ENCODE data around the gene EWSR1.
"Not testable (repeated sequence)": the region's sequence is repeated elsewhere in the genome, so short reads cannot be mapped to it uniquely, and the experiment has no call there.

The EWSR1 gene

DNA sequence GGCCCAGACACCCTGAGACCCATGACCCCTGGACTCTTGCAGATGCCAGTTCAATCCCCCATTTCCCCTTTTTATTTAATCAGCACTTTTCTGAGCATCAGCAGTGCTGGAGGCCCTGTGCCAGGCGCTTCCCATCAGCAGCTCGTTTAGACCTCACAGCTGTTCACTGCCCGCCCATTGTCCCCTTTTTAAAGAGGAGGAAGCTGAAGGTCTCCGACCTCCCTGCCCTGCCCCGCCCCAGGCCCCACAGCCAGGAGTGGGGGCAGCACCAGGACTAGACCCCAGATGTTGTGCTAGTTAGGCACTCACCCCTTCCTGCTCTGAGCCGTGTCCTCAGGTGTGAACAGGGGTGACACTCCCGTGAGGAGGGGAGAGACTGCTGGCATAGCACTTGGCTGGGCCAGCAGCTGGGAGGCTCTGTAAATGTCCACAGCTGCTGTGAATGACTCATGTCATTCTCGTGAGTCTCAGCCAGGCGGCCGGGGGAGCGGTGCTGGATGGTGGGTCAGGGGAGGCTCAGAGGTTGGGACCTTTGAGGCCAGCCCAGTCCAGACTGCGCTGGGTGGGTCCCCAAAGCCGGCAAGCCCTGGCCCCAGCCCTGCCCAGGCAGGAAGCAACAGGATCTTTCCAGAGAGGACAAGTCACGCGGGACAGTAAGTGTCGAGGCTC, 42.5 kb upstream of the EWSR1 start:
- TF ChIP-seq, protein P1, sequence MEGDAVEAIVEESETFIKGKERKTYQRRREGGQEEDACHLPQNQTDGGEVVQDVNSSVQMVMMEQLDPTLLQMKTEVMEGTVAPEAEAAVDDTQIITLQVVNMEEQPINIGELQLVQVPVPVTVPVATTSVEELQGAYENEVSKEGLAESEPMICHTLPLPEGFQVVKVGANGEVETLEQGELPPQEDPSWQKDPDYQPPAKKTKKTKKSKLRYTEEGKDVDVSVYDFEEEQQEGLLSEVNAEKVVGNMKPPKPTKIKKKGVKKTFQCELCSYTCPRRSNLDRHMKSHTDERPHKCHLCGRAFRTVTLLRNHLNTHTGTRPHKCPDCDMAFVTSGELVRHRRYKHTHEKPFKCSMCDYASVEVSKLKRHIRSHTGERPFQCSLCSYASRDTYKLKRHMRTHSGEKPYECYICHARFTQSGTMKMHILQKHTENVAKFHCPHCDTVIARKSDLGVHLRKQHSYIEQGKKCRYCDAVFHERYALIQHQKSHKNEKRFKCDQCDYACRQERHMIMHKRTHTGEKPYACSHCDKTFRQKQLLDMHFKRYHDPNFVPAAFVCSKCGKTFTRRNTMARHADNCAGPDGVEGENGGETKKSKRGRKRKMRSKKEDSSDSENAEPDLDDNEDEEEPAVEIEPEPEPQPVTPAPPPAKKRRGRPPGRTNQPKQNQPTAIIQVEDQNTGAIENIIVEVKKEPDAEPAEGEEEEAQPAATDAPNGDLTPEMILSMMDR (IDR thresholded peaks at IDR 0.05; ENCODE audit: borderline replicate concordance, control extremely low read depth, extremely low read depth, insufficient read depth, missing control alignments) = no peak
- in situ Hi-C loops (cut with MboI; ENCODE audit: low sequenced_read_pairs, unreplicated experiment) = loop anchor here (25.0 kb wide), 1 partner anchor 363 kb away; no protein-coding TSS in a partner anchor
- DNase-seq (ENCODE audit: low spot score) = no peak

DNA sequence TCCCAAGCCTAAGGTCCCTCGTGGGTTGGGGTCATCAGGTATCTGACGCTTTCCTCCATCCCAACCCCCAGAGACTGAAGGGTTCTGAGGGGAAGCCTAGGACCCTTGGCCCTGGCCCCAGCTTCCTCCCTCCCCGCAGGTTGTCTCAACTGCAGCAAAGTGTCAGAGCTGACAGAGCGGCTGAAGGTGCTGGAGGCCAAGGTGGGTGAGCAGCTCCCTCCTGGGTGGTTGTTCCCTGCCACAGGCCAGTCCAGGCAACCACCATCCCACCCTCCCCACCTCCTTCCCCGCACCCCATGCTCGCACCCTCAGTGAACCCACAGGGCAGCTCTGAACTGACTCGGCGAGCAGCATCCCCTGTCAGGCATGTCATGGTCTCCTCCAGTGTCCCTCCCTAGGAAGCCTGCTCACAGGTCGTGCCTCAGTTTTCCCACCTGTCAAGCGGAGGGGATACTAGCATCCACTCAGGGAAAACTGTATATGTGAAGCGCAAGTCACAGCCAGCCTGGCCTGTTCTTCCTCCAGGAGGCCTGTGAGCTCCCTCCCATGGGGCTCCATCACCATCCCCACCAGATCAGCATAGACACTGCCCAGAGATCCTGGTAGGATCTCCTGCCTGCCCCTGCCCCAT, 41.6 kb upstream of the EWSR1 start:
- TF ChIP-seq, protein P1 (IDR thresholded peaks at IDR 0.05; ENCODE audit: borderline replicate concordance, control extremely low read depth, extremely low read depth, insufficient read depth, missing control alignments) = no peak
- DNase-seq (ENCODE audit: low spot score) = no peak
- in situ Hi-C loops (cut with MboI; ENCODE audit: low sequenced_read_pairs, unreplicated experiment) = loop anchor here (25.0 kb wide), 1 partner anchor 364 kb away; no protein-coding TSS in a partner anchor

GRCh38 chr22:29230972-29231875, 36.8 kb upstream of the EWSR1 start:
- TF ChIP-seq, protein P1 (IDR thresholded peaks at IDR 0.05; ENCODE audit: borderline replicate concordance, control extremely low read depth, extremely low read depth, insufficient read depth, missing control alignments) = no peak
- in situ Hi-C loops (cut with MboI; ENCODE audit: low sequenced_read_pairs, unreplicated experiment) = loop anchor here (25.0 kb wide), 1 partner anchor 369 kb away; no protein-coding TSS in a partner anchor
- DNase-seq (ENCODE audit: low spot score) = no peak

DNA sequence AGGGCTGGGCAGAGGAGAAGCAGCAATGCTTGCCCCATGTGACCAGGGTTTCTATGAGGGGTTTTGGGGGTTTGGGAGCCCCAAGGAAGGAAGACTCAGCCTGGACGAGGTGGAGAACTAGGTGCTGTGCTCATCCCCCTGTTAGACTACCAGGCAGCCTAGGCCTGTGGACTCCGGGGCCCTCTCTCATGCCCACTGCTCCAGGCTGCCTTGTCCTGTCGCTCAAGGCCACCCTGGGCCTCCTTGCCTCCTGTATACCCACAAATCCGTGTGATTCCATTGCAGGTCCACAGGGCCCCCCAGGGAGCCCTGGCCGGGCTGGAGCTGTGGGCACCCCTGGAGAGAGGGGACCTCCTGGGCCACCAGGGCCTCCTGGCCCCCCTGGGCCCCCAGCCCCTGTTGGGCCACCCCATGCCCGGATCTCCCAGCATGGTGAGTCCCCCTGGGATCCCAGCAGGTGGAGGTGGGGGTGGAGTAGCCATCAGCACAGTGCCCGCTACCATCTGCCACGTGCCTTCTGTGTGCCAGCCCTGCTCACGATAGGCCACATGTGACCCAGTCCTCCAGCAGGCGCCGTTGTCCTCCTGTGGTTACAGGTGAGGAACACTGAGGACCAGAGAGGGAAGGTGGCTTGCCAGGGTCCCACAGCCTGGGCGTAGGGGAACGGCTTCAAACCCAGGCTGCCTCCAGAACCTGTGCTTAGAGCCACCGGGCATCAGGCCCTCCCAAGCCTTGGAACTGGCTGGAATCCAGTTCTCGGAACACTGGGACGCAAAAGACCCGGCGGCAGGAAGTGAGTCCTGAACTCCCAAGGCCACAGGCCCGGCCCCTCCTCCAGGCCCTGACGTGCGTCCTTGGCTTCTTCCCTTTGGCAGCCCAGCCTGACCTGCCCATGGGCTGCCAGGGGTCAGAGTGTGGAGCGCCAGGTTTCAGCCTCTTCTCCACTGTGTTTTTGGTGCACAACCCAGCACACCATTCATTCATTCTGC, 35.8 kb upstream of the EWSR1 start:
- in situ Hi-C loops (cut with MboI; ENCODE audit: low sequenced_read_pairs, unreplicated experiment) = loop anchor here (25.0 kb wide), 1 partner anchor 370 kb away; no protein-coding TSS in a partner anchor
- no peak for DNase-seq (ENCODE audit: low spot score)
- TF ChIP-seq, protein P1 (IDR thresholded peaks at IDR 0.05; ENCODE audit: borderline replicate concordance, control extremely low read depth, extremely low read depth, insufficient read depth, missing control alignments) = no peak

DNA sequence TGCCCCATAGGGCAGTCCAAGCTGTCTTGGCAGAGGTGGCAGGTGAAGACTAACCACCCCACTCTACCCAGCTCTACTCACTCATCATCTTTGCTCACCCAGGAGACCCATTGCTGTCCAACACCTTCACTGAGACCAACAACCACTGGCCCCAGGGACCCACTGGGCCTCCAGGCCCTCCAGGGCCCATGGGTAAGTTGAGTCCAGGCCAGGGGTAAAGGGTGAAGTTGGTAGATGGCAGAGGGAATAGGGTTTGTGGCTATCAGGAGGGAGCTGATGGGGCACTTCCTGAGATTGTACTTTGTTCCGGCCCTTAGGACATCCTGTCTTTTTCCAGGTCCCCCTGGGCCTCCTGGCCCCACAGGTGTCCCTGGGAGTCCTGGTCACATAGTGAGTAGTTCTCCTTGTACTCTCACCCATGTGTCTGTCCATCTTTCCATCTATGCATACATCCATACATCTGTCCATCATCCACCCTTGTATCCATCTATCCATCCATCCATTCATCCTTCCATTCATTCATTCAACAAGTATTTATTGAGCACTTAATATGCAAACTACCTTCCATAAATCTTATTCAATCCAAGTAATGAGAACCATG, 34.7 kb upstream of the EWSR1 start:
- TF ChIP-seq, protein P1 (IDR thresholded peaks at IDR 0.05; ENCODE audit: borderline replicate concordance, control extremely low read depth, extremely low read depth, insufficient read depth, missing control alignments) = no peak
- no peak for DNase-seq (ENCODE audit: low spot score)
- in situ Hi-C loops (cut with MboI; ENCODE audit: low sequenced_read_pairs, unreplicated experiment) = loop anchor here (25.0 kb wide), 1 partner anchor 371 kb away; no protein-coding TSS in a partner anchor

GRCh38 chr22:29240481-29240880, 27.6 kb upstream of the EWSR1 start:
- in situ Hi-C loops (cut with MboI; ENCODE audit: low sequenced_read_pairs, unreplicated experiment) = loop anchor here (10.0 to 25.0 kb wide), 2 partner anchors 86 to 378 kb away; no protein-coding TSS in a partner anchor
- DNase-seq (ENCODE audit: low spot score) = not testable (repeated sequence)

Data from GM13976 (cell line).